Upper lobe of right lung (tissue), 1 donor: ENCODE data around the gene DCP2. TPM values are rescaled to one million over a fixed set of nuclear protein-coding genes. Genes with fewer than 3 reads are reported as not detected.

ENCODE experiments used
- ATAC-seq: fragments of 200-7000 bp; cut with Tn5 transposase; one replicate; pipeline ENCODE4 v1.9.1; 2020; ENCODE audit warnings: mild to moderate bottlenecking, moderate library complexity
- DNase-seq: peaks from one replicate; pipeline ENCODE4 v3.0.0-alpha.2; 2020
- H3K27ac ChIP-seq: fragments of 200-600 bp; one replicate; pipeline ENCODE4 v1.8.0; 2022
- H3K27me3 ChIP-seq: fragments of 200-600 bp; one replicate; pipeline ENCODE4 v1.8.0; 2022; ENCODE audit warnings: mild to moderate bottlenecking
- H3K36me3 ChIP-seq: fragments of 200-600 bp; one replicate; pipeline ENCODE4 v1.8.0; 2022
- H3K4me1 ChIP-seq: fragments of 200-600 bp; one replicate; pipeline ENCODE4 v1.8.0; 2022
- H3K4me3 ChIP-seq: fragments of 200-600 bp; one replicate; pipeline ENCODE4 v1.8.0; 2022; ENCODE audit warnings: mild to moderate bottlenecking
- H3K9me3 ChIP-seq: fragments of 200-600 bp; one replicate; pipeline ENCODE4 v1.8.0; 2022
- CTCF ChIP-seq: fragments of 200-600 bp; IDR thresholded peaks from one replicate; pipeline ENCODE4 v1.8.0; 2022; ENCODE audit warnings: antibody characterized with exemption
- intact Hi-C: fragments of 100-400 bp; cut with DNase I; formaldehyde crosslinking; loops from one replicate; pipeline ENCODE4 v1.11.0; 2022
- total RNA-seq: library from RNA; stranded (reverse); fragmentation: NEBNext Ultra II Directional; extraction: Animal tissue kit (Norgen Biotek cat#: 25700); gene quantifications from one replicate; pipeline ENCODE4 v1.2.1, GENCODE V29; 2021
- donor health status: DM: no; HTN: yes; CAD: no; lungs with severe emphysema.

DCP2 gene
- total RNA-seq, 1 donor from 2014 or later = 51.1 TPM

DNA sequence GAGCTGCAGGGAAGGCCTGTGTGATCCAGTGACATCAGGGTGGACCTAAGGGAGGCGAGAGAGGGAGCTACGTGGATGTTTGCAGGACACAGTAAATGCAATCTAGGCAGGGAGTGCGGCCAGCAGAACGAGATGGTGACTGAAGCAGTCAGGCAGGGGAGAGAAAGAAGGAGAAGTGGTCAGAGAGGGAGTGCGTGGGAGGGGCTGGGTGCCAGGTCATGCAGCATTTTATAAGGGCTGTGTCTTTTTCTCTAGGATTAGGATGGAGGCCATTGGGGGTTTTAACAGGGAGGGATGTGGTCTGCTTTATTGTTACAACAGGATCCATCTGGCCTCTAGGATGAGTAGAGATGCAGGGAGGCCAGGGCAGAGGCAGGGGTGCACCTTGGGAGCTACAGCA is 80.4 kb downstream of the DCP2 start:
- DNase-seq (no peak), ATAC-seq (peak; percentile 49)
- no peaks in the 10 kb centered on the region for H3K4me1 ChIP-seq
- H3K27ac ChIP-seq = no peak overlapping the region
- H3K27me3 ChIP-seq = no peaks in the 10 kb centered on the region
- TF ChIP-seq CTCF = no peak
- no peak overlapping the region for H3K4me3 ChIP-seq
- H3K36me3 ChIP-seq = no peaks in the 10 kb centered on the region
- intact Hi-C loops = no loop called here
- no peaks in the 10 kb centered on the region for H3K9me3 ChIP-seq

DNA sequence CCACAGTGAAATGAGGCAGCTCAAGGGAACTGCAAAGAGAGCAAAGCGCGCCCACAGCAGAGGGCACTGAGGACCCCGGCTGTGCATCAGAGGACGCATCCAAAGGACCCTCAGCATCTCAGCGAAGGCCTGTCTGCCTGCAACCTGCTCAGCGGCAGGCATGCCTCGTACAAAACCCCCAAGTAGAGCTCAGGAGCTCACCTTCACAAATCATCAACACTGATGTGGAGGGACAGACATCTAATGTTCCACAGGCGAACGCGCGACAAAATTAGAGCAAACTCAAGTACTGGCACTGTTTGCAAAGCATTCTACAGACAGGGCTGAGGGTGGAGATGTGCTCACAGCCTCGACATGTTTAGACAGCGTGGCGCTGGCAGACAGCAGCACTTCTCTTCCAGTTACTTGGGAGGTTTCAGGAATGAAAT is 81.0 kb downstream of the DCP2 start:
- DNase-seq (no peak), ATAC-seq (no peak)
- Histone ChIP-seq H3K27me3 (no peaks in the 10 kb centered on the region), H3K4me3 (no peak overlapping the region), H3K9me3 (no peaks in the 10 kb centered on the region), H3K36me3 (no peaks in the 10 kb centered on the region), H3K27ac (no peak overlapping the region), H3K4me1 (no peaks in the 10 kb centered on the region)
- TF ChIP-seq CTCF = no peak
- intact Hi-C loops = no loop called here

DNA sequence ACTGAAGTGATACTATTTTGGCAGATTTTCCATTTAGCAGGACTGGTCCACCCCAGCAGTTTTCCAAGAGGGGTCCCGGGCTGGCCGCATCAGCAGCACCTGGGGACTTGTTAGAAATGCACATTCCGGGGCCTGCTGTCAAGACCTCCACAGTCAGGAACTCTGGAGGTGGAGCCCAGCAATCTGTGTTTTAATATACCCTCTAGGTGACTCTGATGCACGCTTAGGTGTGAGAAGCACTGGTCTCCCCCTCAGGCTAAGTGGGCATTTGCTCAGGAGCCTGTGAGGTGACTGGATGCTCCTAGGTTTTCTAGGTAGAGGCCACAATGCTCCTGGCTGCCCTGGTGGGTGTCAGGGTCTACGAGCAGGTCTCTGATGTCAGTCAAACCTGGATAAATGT is 81.7 kb downstream of the DCP2 start:
- Histone ChIP-seq H3K27ac (no peak overlapping the region), H3K27me3 (no peaks in the 10 kb centered on the region), H3K4me3 (no peak overlapping the region), H3K36me3 (peaks cover 3% of the 10 kb centered on the region), H3K9me3 (no peaks in the 10 kb centered on the region), H3K4me1 (no peaks in the 10 kb centered on the region)
- ATAC-seq (no peak), DNase-seq (no peak)
- intact Hi-C loops = no loop called here
- no peak for TF ChIP-seq CTCF

DNA sequence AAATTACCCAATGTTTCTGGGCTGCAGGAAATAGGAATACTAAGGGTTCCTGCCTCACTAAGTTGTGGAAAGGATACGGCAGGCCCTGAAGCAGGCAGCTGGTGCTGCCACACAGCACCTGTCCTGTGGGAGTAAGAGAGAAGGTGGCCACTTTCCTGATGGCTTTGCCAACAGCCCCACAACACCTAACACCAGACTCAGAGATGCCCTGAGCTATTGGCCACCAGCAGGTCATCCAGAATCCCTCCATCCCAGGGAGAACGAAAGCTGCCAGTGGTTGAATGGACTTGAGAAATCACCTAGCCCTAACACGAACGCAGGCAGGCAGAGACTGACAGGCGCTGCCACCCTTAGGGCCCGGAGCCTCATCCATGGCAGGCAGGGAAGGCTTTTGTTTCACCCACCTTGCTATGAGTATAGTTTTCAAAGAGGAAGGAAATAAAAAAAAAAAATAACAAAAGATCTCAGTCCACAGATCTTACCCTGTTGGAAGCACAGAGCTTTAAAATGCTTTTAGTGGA is 82.2 kb downstream of the DCP2 start:
- no peak overlapping the region for H3K4me3 ChIP-seq
- peaks cover 5% of the 10 kb centered on the region for H3K36me3 ChIP-seq
- H3K9me3 ChIP-seq = no peaks in the 10 kb centered on the region
- H3K27me3 ChIP-seq = no peaks in the 10 kb centered on the region
- DNase-seq (no peak), ATAC-seq (no peak)
- no peak for TF ChIP-seq CTCF
- H3K4me1 ChIP-seq = no peaks in the 10 kb centered on the region
- intact Hi-C loops = no loop called here
- H3K27ac ChIP-seq = no peak overlapping the region

DNA sequence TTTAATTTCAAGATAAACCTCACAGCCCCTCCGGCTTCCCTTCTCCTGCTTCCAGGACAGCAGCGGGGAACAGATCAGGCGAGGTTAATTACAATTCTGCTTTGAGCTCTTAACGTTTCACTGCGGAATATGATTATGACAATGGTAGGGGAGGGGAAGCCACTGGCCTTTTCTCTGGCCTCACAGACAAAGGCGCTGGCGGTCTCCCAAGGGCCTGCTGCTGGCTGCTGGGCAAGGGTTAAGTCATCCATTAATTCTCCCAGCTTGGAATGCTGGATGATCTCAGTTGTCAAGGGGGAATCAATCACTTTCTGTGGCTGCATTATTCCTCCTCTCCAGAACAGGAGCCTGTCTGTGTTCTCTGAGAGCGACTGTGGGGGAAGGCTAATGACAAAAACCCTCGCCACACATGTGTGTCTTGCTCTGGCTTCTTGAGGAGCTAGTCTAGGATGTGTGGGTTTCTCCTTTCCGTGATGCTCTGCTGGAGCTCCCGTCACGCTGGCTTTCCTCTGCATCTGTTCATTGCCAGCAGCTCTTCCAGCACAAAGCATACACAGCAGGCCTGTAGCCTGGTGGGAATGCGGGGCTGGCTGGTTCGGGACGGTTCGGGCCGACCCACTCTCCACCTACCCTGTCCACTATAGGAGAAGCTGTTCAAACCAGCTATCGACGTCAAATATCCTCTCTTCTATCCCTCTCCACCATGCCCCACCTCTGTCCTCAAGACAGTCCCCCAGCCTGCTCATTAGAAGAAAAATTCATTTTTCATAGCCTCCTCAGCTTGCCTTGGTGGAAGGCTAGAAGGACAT is 82.8 kb downstream of the DCP2 start:
- no peak for DNase-seq
- Histone ChIP-seq H3K4me1 (no peaks in the 10 kb centered on the region), H3K36me3 (peaks cover 5% of the 10 kb centered on the region), H3K27me3 (no peaks in the 10 kb centered on the region), H3K4me3 (no peak overlapping the region), H3K9me3 (no peaks in the 10 kb centered on the region), H3K27ac (no peak overlapping the region)
- TF ChIP-seq CTCF = no peak
- no peak for ATAC-seq
- intact Hi-C loops = no loop called here
